Mesothelial cell of epicardium (in vitro differentiated cells): Measurements from ENCODE around the gene ALOX5. TPM values are rescaled to one million over a fixed set of nuclear protein-coding genes. Genes with fewer than 3 reads are reported as not detected.

Source experiments
- DNase-seq, 2 experiments: peaks; one replicate each; pipeline ENCODE4 v3.0.0; 2021; ENCODE audit warnings: low spot score in 2 of 2; ENCODE audit not compliant: unreplicated experiment in 2 of 2
- H3K27ac Mint-ChIP-seq: 2 replicates; pipeline ENCODE4 v1.8.0; 2021; ENCODE audit warnings: mixed read lengths
- H3K27me3 Mint-ChIP-seq: 2 replicates; pipeline ENCODE4 v1.8.0; 2021; ENCODE audit warnings: low read depth, mixed read lengths
- H3K36me3 Mint-ChIP-seq: 2 replicates; pipeline ENCODE4 v1.8.0; 2021; ENCODE audit warnings: mixed read lengths
- H3K4me1 Mint-ChIP-seq: 2 replicates; pipeline ENCODE4 v1.8.0; 2021; ENCODE audit warnings: mixed read lengths
- H3K4me3 Mint-ChIP-seq: 2 replicates; pipeline ENCODE4 v1.8.0; 2021; ENCODE audit warnings: mild to moderate bottlenecking, moderate library complexity, mixed read lengths
- H3K9me3 Mint-ChIP-seq: 2 replicates; pipeline ENCODE4 v1.8.0; 2021; ENCODE audit warnings: mixed read lengths
- total RNA-seq: library from RNA; stranded (reverse); gene quantifications from 3 replicates; pipeline ENCODE4 v1.2.1, GENCODE V29; 2021
- TF ChIP-seq, protein P1 (sequence below): fragments of 200-600 bp; sonication (generic); IDR thresholded peaks from one replicate; pipeline ENCODE4 v1.5.0; 2021; ENCODE audit warnings: antibody characterized with exemption; ENCODE audit not compliant: unreplicated experiment

The ALOX5 gene
- total RNA-seq, 1 donor from 2014 or later: 9.6 TPM

DNA sequence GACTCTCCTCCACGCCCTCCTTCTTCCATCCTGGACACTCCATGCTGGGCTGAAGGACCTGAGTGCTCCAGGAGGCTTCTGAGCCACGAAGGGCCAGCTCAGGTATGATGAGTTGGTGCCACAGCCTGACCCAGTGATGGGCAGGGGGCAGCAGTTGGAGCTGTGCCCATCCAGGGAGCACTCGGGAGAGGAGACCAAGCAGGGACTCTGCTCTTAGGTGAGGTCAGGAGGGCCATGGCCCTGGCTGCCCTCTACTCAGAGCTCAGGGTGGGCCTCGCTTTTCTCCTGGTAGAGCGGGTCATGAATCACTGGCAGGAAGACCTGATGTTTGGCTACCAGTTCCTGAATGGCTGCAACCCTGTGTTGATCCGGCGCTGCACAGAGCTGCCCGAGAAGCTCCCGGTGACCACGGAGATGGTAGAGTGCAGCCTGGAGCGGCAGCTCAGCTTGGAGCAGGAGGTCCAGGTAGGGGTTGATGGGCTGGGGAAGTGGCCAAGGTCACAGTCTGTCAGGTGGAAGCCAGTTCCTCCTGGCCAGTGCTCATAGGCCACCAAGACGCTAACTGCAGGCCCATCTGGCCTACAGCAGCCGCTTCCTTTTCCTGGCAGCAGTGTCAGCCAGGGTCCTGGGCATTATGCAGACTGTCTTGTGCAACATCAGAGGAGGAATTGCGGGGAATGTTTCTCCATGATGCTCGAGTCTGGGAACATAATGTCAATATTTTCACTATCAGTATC lies 50.8 kb downstream of the ALOX5 start:
- Mint-ChIP-seq H3K36me3 (no peaks in the 10 kb centered on the region), H3K4me3 (no peak overlapping the region), H3K27ac (no peak overlapping the region), H3K9me3 (no peaks in the 10 kb centered on the region), H3K27me3 (no peaks in the 10 kb centered on the region), H3K4me1 (peaks cover 7% of the 10 kb centered on the region)
- TF ChIP-seq, protein P1, sequence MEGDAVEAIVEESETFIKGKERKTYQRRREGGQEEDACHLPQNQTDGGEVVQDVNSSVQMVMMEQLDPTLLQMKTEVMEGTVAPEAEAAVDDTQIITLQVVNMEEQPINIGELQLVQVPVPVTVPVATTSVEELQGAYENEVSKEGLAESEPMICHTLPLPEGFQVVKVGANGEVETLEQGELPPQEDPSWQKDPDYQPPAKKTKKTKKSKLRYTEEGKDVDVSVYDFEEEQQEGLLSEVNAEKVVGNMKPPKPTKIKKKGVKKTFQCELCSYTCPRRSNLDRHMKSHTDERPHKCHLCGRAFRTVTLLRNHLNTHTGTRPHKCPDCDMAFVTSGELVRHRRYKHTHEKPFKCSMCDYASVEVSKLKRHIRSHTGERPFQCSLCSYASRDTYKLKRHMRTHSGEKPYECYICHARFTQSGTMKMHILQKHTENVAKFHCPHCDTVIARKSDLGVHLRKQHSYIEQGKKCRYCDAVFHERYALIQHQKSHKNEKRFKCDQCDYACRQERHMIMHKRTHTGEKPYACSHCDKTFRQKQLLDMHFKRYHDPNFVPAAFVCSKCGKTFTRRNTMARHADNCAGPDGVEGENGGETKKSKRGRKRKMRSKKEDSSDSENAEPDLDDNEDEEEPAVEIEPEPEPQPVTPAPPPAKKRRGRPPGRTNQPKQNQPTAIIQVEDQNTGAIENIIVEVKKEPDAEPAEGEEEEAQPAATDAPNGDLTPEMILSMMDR: no peak
- no peak for DNase-seq

DNA sequence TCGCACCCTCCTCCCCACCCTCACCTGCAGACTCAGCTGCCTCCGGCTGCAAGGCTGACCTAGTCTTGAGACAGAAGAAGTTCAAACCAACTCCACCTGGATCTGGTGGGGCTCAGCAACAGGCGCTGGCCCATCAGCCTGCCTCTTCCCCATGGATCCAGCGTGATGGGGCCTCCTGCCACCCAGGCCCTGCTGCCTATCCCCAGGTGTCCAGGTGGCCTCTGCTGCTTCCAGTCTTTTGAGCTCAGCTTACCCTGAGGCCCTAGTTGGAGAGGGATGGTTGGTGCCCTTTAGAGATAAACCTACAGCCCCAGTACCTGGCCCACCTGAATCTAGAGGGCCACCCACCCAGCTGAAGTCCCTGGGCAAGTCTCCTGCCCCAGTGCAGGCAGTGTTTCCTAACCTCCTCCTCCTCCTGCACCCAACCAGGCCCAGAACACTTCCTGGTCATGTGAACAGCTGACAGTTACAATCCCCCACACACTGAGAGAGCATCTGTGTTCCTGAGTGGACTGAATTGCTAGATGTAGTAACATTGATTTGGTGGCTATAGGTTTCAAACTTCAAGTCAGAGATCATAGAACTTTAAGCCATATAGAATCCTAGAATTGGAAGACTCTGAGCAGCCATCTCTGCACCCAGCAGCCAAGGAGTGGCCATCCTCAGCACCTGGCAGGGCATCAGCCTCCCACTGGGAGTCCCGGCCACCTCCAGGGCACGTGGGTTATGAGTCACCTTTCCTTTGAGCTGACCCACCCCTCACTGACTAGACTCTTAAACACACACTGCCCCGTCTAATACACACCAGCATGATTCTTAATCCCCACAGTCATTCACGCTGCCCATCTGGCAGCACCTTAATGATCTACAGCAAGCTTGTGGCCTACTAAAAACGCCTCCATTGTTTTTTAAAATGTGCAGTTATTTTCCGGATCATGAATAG lies 51.9 kb downstream of the ALOX5 start:
- H3K9me3 Mint-ChIP-seq: no peaks in the 10 kb centered on the region
- TF ChIP-seq, protein P1: no peak
- no peaks in the 10 kb centered on the region for H3K36me3 Mint-ChIP-seq
- no peaks in the 10 kb centered on the region for H3K4me1 Mint-ChIP-seq
- no peak overlapping the region for H3K4me3 Mint-ChIP-seq
- H3K27ac Mint-ChIP-seq: no peak overlapping the region
- no peaks in the 10 kb centered on the region for H3K27me3 Mint-ChIP-seq
- no peak for DNase-seq

DNA sequence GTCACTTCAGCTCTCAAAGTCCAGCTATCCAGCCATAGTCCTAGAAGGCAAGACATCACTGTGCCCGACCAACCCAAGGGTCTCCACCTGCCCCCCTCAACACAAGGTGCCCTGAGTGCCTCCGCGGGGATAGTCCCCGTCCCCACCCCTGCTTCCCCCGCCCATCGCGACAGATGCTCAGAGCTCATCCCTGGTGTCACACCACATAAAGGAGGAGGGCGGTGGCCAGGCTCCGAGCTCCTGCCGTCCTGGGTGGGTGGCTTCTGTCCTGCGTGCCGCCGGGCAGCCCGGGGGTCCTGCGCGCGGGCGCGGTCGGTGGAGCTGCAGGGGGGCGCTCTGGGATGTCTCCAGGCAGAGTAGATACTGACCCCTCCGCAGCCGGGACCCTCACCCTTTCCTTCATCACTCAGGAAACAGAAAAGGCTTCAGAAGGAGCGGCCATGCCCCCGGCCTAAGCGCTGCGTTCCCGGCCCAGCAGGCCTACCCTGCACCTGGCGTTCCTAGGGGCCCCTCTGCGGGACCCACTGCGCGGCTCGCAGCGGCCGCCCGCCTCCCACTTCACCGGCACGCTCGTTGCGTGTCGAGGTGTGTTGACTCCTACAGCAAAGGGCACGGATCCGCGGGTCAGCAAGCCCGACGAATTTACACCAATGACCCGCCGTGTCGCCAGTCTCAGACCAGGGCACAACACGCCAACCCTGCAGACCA lies 53.4 kb downstream of the ALOX5 start:
- TF ChIP-seq, protein P1: no peak
- no peaks in the 10 kb centered on the region for H3K36me3 Mint-ChIP-seq
- no peaks in the 10 kb centered on the region for H3K27me3 Mint-ChIP-seq
- no peak overlapping the region for H3K27ac Mint-ChIP-seq
- no peaks in the 10 kb centered on the region for H3K9me3 Mint-ChIP-seq
- H3K4me3 Mint-ChIP-seq: no peak overlapping the region
- DNase-seq: no peak
- H3K4me1 Mint-ChIP-seq: peaks cover under 1% of the 10 kb centered on the region

DNA sequence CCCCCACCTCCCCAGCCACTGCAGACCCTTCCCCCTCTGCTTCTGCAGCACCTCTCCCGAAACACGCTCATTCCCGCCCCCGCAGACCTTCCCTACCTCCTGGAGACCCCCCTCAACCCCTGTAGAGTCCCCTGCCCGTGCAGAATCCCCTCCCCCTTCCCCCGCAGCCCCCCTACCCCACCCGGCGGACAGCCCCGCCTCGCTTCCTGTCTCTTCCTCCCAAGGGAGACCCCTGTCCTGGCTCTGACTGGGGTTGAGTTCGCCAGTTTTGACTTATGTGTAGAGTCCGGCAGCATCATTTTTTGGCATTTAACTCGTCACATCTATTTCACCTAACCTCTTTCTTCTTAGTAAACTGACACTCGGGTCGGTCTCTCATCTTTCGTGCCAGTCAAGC lies 54.0 kb downstream of the ALOX5 start:
- no peak overlapping the region for H3K4me3 Mint-ChIP-seq
- H3K36me3 Mint-ChIP-seq: no peaks in the 10 kb centered on the region
- DNase-seq: no peak
- no peak overlapping the region for H3K27ac Mint-ChIP-seq
- peaks cover 3% of the 10 kb centered on the region for H3K4me1 Mint-ChIP-seq
- TF ChIP-seq, protein P1: no peak
- no peaks in the 10 kb centered on the region for H3K9me3 Mint-ChIP-seq
- H3K27me3 Mint-ChIP-seq: no peaks in the 10 kb centered on the region

DNA sequence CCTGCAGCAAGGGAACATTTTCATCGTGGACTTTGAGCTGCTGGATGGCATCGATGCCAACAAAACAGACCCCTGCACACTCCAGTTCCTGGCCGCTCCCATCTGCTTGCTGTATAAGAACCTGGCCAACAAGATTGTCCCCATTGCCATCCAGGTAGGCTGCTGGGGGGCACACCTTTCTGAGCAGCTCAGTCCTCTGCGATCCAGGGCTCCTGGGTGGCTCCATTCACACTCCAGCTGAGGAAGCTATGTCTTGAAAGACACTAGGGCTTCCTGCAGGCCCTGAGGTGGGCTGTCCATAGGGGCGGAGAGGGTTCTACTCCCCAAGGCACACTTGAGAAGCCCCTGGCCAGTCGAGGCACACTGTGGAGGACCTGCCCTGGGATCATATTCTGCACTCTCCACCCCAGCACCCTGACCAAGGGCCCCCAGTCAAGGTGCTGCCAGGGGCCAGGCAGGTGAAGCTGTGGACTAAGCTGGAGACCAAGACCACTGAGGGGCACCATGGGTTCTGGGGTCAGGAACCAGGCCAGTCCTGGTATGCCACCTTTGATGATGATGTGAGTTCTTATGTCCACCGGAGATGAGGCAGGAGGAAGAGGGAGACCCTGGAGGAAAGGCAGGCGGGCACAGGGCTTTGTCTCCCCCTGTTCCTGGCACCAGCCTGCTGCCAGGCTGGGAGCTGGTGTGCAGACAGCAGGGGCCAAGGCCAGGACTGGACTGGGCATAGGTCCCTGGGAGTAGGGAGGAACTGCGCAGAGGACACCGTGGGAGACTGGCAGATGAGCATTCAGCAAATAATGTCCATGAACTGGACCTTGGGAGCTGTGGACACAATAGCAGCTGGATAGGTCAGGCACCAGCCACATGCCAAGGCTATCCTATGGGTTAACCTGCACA lies 54.8 kb downstream of the ALOX5 start:
- TF ChIP-seq, protein P1: no peak
- Mint-ChIP-seq H3K27me3 (no peaks in the 10 kb centered on the region), H3K4me3 (no peak overlapping the region), H3K9me3 (no peaks in the 10 kb centered on the region), H3K27ac (no peak overlapping the region), H3K36me3 (no peaks in the 10 kb centered on the region), H3K4me1 (peaks cover 3% of the 10 kb centered on the region)
- DNase-seq: no peak
